GM18858 (cell line): Measurements from ENCODE around the gene ARAP3.

Source experiments
- ATAC-seq: cut with Tn5 transposase; IDR thresholded peaks from one replicate; pipeline ENCODE4 v1.9.1; 2021; ENCODE audit not compliant: unreplicated experiment

ARAP3 gene

GRCh38 chr5:141704782-141705297 lies 22.8 kb upstream of the ARAP3 start:
- no peak for ATAC-seq

- no peak for ATAC-seq
These were observed 21.1 kb upstream of the ARAP3 start for GRCh38 chr5:141703133-141703561.

GRCh38 chr5:141701360-141702119 lies 19.5 kb upstream of the ARAP3 start:
- no peak for ATAC-seq

GRCh38 chr5:141697586-141697985 lies 15.6 kb upstream of the ARAP3 start:
- ATAC-seq, result no peak

GRCh38 chr5:141696431-141696830 lies 14.4 kb upstream of the ARAP3 start:
- ATAC-seq, result no peak

GRCh38 chr5:141695627-141696215 lies 13.7 kb upstream of the ARAP3 start:
- no peak for ATAC-seq

- no peak for ATAC-seq
These were observed 12.4 kb upstream of the ARAP3 start for GRCh38 chr5:141694479-141694878.

- no peak for ATAC-seq
These were observed 11.1 kb upstream of the ARAP3 start for GRCh38 chr5:141692919-141693725.

- no peak for ATAC-seq
These were observed 10.5 kb upstream of the ARAP3 start for GRCh38 chr5:141692533-141692888.

- peak; percentile 77 for ATAC-seq
These were observed 10.0 kb upstream of the ARAP3 start for GRCh38 chr5:141691867-141692532.

- ATAC-seq, result no peak
These were observed 9.3 kb upstream of the ARAP3 start for GRCh38 chr5:141691286-141691866.

- ATAC-seq, result no peak
These were observed 4.8 kb upstream of the ARAP3 start for GRCh38 chr5:141686648-141687416.

- no peak for ATAC-seq
These were observed 3.6 kb upstream of the ARAP3 start for GRCh38 chr5:141685591-141685990.

GRCh38 chr5:141683596-141684141 lies 1.6 kb upstream of the ARAP3 start:
- ATAC-seq, result no peak

- ATAC-seq, result no peak
These were observed 735 bp downstream of the ARAP3 start for GRCh38 chr5:141681295-141681694.

- no peak for ATAC-seq
These were observed 1.3 kb downstream of the ARAP3 start for GRCh38 chr5:141680751-141681201.

- no peak for ATAC-seq
These were observed 1.9 kb downstream of the ARAP3 start for GRCh38 chr5:141680178-141680577.

- ATAC-seq, result no peak
These were observed 4.6 kb downstream of the ARAP3 start for GRCh38 chr5:141677415-141677814.

GRCh38 chr5:141675672-141676071 lies 6.4 kb downstream of the ARAP3 start:
- no peak for ATAC-seq

- ATAC-seq, result no peak
These were observed 7.3 kb downstream of the ARAP3 start for GRCh38 chr5:141674747-141675146.
